Kidney tubule cell (primary cell): Measurements from ENCODE around the gene OSCP1.

ENCODE experiments used
- DNase-seq: peaks from one replicate; pipeline ENCODE4 v3.0.0-alpha.2; 2018; ENCODE audit warnings: low spot score

The OSCP1 gene

GRCh38 chr1:36401602-36402503 lies 48.4 kb downstream of the OSCP1 start:
- no peak for DNase-seq

- DNase-seq = no peak
These were observed 49.2 kb downstream of the OSCP1 start for GRCh38 chr1:36400825-36401601.

GRCh38 chr1:36400514-36400824 lies 49.8 kb downstream of the OSCP1 start:
- no peak for DNase-seq

DNA sequence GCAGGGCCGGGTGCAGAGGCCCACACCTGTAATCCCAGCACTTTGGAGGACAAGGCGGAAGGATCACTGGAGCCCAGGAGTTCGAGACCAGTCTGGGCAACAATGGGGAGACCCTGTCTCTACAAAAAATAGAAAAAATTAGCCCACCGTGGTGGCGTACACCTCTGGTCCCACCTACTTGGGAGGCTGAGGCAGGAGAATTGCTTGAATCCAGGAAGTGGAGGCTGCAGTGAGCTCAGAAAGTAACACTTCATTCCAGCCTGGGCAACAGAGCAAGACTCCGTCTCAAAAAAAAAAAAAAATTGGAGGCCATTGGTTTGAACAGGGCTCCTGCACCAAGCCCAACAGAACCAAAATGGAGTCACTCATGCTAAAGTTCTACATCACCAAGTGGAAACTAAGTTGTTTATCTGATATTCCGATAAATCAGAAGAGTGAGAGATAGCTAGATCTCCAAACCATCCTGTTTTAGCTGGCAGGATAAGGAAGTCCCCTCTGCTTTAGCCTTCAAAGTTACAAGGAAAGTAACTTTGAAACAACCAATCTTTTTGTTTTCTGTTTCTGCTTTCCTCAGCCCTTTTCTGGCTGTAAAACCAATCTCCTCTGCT lies 51.8 kb downstream of the OSCP1 start:
- no peak for DNase-seq

GRCh38 chr1:36397378-36398230 lies 52.6 kb downstream of the OSCP1 start, which contains the start of gene LSM10:
LSM10 (minus strand) TSS chr1:36397908; CDS start chr1:36394129, 3,779 bp downstream.
- DNase-seq = peak; percentile 92

DNA sequence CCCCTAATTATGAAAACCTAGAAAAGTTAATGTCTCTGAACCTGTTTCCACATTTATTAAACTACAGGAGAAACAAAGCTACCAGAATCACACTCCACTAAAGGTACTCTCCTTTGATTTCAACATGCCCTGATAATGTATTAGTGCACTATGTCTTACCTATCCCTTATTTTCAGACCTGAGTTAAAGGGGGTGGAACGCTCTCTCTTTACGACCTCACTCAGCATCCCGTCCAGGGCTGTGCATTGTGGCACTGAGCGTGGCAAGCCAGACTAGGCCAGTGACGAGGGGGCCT lies 53.2 kb downstream of the OSCP1 start:
- DNase-seq = no peak

DNA sequence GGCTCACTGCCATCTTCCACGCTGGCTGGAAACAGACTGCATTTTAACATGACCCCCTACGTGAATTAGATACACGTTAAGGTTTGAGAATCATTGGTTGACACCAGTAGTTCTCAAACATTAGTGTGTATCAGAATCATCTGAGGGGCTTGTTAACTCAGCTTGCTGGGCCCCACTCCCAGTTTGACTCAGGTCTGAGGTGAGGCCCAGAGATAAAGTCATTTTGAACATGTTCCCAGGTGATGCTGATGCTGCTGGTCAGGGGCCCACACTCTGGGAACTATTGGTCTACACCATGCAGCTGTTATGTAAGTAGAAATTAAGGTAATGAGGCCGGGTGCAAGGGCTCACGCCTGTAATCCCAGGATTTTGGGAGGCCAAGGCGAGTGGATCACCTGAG lies 53.9 kb downstream of the OSCP1 start:
- no peak for DNase-seq

GRCh38 chr1:36393686-36394085 lies 56.6 kb downstream of the OSCP1 start:
- no peak for DNase-seq

GRCh38 chr1:36392836-36393235 lies 57.4 kb downstream of the OSCP1 start:
- no peak for DNase-seq

DNA sequence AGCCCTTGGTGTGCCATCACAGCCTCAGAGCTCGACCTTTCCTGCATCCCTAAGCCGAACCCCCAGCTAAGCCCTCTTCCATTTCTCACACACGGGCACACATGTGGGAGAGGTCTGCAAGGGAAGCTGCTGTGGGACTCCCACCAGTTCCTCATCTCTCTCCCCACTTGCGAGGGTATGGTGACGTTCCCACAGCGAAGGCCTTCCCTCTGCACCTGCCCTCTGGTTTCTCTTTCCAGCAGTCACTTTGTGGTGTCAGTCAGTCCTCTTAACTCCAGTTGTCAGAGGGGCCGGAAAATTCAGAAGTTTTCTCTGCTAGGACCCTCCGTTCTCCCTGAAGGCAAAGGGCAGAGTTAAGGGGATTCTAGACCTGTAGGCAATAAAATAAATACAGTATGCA lies 59.0 kb downstream of the OSCP1 start:
- DNase-seq = no peak

DNA sequence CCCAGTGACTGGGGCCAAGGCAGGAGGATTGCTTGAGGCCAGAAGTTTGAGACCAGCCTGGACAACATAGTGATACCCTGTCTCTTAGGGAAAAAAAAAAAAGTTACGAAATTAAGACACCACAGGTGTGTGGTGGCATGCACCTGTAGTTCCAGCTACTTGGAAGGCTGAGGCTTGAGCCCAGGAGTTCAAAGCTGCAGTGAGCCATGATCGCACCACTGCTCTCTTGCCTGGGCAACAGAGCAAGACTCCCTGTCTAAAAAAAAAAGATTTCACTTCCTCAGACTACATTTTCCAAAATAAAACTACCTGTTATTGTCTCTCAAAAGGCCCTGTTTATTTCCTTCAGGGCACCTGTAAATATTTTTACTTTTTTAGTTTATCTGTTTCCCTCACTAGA lies 59.8 kb downstream of the OSCP1 start:
- no peak for DNase-seq

DNA sequence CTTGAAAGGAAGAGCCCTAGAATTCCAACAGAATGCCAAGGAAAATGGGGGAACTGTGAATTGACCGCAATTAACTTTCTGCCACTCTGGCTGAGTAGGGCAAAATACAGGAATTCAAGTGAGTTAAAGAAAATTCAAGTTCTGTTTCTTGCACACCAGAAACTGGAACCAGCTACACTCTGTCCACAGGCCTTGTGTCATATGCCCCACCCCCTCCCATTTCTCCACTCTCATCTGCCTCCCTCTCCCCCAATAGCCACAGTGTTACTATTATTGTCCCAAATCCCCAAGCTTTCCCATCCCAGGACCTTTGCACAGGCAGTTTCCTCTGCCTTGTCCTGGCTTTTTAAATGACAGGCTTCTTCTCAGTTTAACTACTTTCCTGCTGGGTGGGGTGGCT lies 60.3 kb downstream of the OSCP1 start:
- no peak for DNase-seq

GRCh38 chr1:36389261-36389660 lies 61.0 kb downstream of the OSCP1 start:
- no peak for DNase-seq

GRCh38 chr1:36387141-36387949 lies 62.9 kb downstream of the OSCP1 start:
- DNase-seq = peak; percentile 85

DNA sequence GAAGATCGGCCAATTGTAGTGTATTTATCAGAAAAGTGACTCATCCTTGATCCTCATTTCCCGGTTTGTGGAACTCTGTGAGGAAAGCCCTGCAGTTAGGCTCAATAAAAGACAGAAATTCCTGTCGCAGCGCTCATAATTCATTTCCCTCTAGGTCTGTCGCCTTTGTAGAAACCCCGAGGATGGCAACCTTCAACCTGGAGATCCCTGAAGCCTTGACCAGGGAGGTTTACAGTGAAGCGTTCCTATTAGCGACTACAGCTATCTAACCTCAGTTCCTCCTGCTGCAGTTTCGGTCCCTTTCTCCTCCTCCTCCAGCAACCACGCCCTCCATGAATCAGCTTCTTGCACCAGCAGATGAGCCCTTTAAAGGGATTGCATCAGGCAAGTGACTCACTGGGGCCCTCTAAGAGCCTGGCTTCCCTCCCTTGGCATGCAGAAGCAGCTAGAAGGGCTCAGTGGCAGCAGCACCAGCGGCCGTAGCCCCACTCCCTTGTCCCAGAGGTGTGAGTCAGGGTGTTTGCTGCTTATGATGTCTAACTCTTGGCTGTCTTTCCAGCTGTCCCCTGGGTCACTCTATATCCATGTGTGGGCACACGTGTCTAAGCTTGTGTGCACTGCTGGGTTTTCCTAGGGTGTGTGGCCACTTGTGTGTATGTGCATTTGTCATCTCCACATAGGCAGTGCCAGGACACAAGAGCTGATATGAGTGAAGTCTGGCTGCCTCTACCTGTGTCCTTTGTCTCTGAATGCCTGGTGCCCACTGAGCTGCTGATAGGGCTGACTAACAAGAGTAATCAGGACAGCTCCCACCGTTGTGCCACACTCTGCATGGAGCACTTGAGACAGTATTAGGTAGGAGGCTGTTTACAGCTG lies 63.7 kb downstream of the OSCP1 start:
- peak; percentile 100 for DNase-seq

GRCh38 chr1:36385410-36386264 lies 64.6 kb downstream of the OSCP1 start, which contains the start of gene STK40:
STK40 (minus strand) TSS chr1:36385924; CDS start chr1:36361332, 24,592 bp downstream.
- peak; percentile 99 for DNase-seq

DNA sequence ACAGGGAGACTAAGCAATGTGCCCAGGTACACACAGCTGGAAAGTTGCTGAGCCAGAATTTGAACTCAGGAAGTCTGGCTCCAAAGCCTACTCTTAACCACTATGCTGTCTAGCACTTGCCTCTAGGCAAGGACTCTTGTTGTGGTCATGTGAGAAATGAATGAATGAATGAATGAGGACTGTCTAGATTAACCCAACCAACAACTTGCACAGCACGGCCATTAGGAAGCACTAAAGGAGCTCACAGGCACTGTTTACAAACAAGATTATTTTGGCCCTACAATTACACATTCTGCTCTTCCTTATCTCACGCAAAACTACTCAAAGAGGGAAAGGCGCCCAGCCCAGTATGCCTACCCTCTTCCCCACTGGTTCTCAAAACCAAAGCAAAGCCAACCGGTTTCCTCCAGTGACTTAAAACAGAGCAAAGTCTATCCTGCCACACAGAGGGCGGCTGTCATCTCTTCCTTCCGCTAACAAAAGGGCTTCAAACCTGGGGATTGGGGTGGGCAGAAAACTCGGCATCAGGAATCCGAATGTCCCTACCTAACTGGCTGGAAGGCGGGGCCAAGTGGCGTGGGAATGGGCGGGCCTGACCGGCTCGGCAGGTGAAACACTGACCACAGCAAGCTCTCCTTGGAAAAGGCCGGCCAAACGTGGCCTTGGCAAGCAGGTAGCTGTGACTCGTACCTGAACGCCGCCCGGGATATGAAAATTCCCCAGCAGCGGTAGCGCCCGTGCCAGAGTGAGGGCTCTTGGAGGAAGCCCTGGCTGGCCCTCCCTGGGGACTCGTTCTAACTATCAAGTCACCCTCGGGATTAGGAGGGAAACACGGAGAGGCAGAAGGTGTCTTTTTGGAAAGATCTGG lies 65.5 kb downstream of the OSCP1 start:
- DNase-seq = peak; percentile 85

- no peak for DNase-seq
These were observed 67.0 kb downstream of the OSCP1 start for GRCh38 chr1:36383240-36383639.
